Measurements from ENCODE around the gene LSS.

Gene LSS

GRCh38 chr21:46228345-46229051, at the start of gene LSS:
TSS of gene LSS (minus strand) at chr21:46228774. CDS start at chr21:46228745, 29 bp downstream.
- peak; percentile 85 for DNase-seq

GRCh38 chr21:46274797-46275390, 46.3 kb upstream of the LSS start:
- DNase-seq: no peak

- no peak for DNase-seq
Observed at GRCh38 chr21:46273341-46273740, 44.8 kb upstream of the LSS start.

- DNase-seq: no peak
Observed at GRCh38 chr21:46269466-46269865, 40.9 kb upstream of the LSS start.

GRCh38 chr21:46268371-46268770, 39.8 kb upstream of the LSS start:
- no peak for DNase-seq

- DNase-seq: no peak
Observed at GRCh38 chr21:46266946-46267345, 38.4 kb upstream of the LSS start.

GRCh38 chr21:46265736-46266525, 37.4 kb upstream of the LSS start:
- DNase-seq: no peak

- no peak for DNase-seq
Observed at GRCh38 chr21:46264690-46265144, 36.1 kb upstream of the LSS start.

- DNase-seq: no peak
Observed at GRCh38 chr21:46264046-46264689, 35.6 kb upstream of the LSS start.

GRCh38 chr21:46256501-46256994, 28.0 kb upstream of the LSS start:
- DNase-seq: no peak

GRCh38 chr21:46255758-46256337, 27.3 kb upstream of the LSS start:
- DNase-seq: no peak

GRCh38 chr21:46255166-46255565, 26.6 kb upstream of the LSS start:
- DNase-seq: no peak

GRCh38 chr21:46254208-46254975, 25.8 kb upstream of the LSS start:
- DNase-seq: no peak

- no peak for DNase-seq
Observed at GRCh38 chr21:46253610-46254124, 25.1 kb upstream of the LSS start.

GRCh38 chr21:46252840-46253239, 24.3 kb upstream of the LSS start:
- no peak for DNase-seq

GRCh38 chr21:46250146-46250725, 21.7 kb upstream of the LSS start:
- no peak for DNase-seq

- no peak for DNase-seq
Observed at GRCh38 chr21:46248827-46249226, 20.3 kb upstream of the LSS start.

GRCh38 chr21:46248422-46248782, 19.8 kb upstream of the LSS start:
- no peak for DNase-seq

GRCh38 chr21:46247699-46248421, 19.3 kb upstream of the LSS start:
- DNase-seq: no peak

GRCh38 chr21:46246345-46246744, 17.8 kb upstream of the LSS start:
- DNase-seq: no peak

Measured in NCI-H1417 treated with DMSO at 0.1 percent for 48 hours (cell line).